GM10266 (cell line): ENCODE results near the gene SCG3.

Experiments used
- DNase-seq: peaks from one replicate; pipeline ENCODE4 v3.0.0; 2012; ENCODE audit errors: extremely low spot score
- TF ChIP-seq, protein P1 (sequence below): IDR thresholded peaks from 2 replicates; pipeline ENCODE4 v1.5.1; 2012; ENCODE audit warnings: mild to moderate bottlenecking, low read depth; ENCODE audit not compliant: control insufficient read depth, insufficient read depth; ENCODE audit errors: missing control alignments

SCG3 gene

GRCh38 chr15:51706291-51706690 lies 25.0 kb downstream of the SCG3 start:
- TF ChIP-seq, protein P1, sequence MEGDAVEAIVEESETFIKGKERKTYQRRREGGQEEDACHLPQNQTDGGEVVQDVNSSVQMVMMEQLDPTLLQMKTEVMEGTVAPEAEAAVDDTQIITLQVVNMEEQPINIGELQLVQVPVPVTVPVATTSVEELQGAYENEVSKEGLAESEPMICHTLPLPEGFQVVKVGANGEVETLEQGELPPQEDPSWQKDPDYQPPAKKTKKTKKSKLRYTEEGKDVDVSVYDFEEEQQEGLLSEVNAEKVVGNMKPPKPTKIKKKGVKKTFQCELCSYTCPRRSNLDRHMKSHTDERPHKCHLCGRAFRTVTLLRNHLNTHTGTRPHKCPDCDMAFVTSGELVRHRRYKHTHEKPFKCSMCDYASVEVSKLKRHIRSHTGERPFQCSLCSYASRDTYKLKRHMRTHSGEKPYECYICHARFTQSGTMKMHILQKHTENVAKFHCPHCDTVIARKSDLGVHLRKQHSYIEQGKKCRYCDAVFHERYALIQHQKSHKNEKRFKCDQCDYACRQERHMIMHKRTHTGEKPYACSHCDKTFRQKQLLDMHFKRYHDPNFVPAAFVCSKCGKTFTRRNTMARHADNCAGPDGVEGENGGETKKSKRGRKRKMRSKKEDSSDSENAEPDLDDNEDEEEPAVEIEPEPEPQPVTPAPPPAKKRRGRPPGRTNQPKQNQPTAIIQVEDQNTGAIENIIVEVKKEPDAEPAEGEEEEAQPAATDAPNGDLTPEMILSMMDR: no peak
- DNase-seq: no peak

GRCh38 chr15:51706926-51707608 lies 25.8 kb downstream of the SCG3 start:
- DNase-seq: no peak
- TF ChIP-seq, protein P1: no peak

GRCh38 chr15:51708013-51708412 lies 26.7 kb downstream of the SCG3 start:
- no peak for DNase-seq
- TF ChIP-seq, protein P1: no peak

DNA sequence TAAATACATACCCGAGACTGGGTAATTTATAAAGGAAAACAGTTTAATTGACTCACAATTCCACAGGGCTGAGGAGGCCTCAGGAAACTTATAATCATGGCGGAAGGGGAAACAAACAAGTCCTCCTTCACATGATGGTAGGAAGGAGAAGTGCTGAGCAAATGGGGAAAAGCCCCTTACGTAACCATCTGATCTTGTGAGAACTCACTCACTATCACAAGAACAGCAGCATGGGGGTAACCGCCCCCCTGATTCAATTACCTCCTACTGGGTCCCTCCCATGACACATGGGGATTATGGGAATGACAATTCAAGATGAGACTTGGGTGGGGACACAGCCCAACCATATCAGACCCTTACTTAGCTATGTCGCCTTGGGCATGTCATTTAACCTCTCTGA lies 27.7 kb downstream of the SCG3 start:
- TF ChIP-seq, protein P1: no peak
- no peak for DNase-seq

DNA sequence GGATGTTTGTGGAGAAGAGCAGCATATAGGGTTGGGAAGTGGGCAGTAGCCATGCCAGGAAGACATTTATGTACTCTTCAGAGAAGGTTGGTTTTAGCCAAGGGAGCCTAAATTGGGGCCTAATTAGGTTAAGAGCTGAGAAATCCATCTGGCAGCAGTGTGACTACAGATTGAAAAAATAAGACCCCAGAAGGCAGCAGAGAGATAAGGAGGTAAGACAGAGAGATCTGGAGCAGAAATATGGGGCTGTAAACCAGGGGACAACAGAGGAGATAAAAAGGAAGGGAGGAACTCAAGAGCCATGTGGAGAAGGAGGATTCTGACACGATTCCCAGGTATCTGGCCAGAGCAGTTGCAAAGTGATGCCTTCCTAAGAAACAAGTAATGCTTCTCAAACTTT lies 32.9 kb downstream of the SCG3 start:
- TF ChIP-seq, protein P1: no peak

DNA sequence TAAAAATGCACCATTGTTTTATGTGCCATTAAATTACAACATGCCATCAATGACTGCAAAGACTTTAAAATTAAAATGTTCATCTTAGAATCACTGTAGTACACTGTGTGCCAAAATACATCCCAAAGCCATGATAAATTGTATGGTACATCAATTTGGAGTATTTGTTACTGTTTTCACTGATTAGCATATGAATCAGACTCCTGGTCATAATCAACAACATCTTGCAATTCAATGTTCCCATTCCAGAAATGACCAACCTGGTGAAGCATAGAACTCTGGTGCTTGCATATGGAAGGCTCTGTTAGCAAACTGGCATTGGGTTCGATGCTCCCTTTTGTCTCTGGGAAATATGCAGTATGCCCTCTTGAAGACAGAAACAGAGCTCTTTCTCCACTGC lies 33.6 kb downstream of the SCG3 start:
- no peak for DNase-seq
- TF ChIP-seq, protein P1: no peak

More for the DNA sequence above, 32.9 kb downstream of the SCG3 start:
- no peak for DNase-seq

DNA sequence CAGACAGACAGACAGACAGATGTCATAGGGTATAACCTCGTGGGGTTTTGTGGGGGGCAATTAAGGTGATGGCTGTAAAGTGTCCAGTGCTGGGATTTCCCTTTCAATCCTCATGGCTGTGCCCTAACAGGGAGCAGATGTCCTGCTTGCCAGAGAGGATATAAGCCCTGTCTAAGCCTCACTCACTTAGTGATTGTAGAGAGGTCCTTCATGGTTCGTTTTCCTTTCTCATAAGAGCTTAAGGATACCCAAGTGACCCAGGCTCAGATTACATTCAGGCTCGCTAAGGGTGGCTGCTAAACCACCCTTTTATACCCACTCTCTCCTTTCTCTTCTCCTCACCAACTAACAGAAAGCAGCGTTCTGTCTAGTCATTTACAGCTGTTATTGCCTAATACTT lies 36.9 kb downstream of the SCG3 start:
- DNase-seq: no peak

More for the DNA sequence above, 36.9 kb downstream of the SCG3 start:
- TF ChIP-seq, protein P1: no peak
